SK-N-SH (cell line): ENCODE results near the gene STRADA. TPM values are rescaled to one million over a fixed set of nuclear protein-coding genes. Genes with fewer than 3 reads are reported as not detected.
A peak's percentile ranks its signal among the peaks of the same experiment; 100 is the strongest.

Source experiments
- CTCF ChIA-PET: fragments of 300-600, 350-600 bp; formaldehyde crosslinking; extraction: SDS; loops from one replicate; lab custom pipeline; 2021; lab: Yijun Ruan, JAX
- POLR2A ChIA-PET: fragments of 350-600 bp; sonication (Branson Sonifier 250); formaldehyde crosslinking; extraction: SDS; loops from one replicate; lab custom pipeline; 2020; ENCODE audit warnings: antibody characterized with exemption, inconsistent platforms; lab: Yijun Ruan, JAX
- DNase-seq: peaks from one replicate; pipeline ENCODE4 v3.0.0; 2012
- H2AFZ ChIP-seq: fragments of 200-600 bp; sonication (generic); 2 replicates; pipeline ENCODE4 v1.8.1; 2016; ENCODE audit warnings: antibody characterized with exemption, mild to moderate bottlenecking, low read depth
- H3F3A ChIP-seq: fragments of 200-600 bp; sonication (generic); replicated peaks from 2 replicates; pipeline ENCODE3; 2016; ENCODE audit warnings: antibody characterized with exemption, mild to moderate bottlenecking; ENCODE audit not compliant: insufficient read depth
- H3K27ac ChIP-seq, 2 experiments: fragments of 200-500 bp in 1 of 2; fragments of 200-600 bp in 1 of 2; sonication (Bioruptor generic) in 1 of 2; sonication (generic), shearing (Covaris generic) in 1 of 2; 2 replicates each; pipeline versions ENCODE4 v1.5.1 to v1.6.1; 2014 to 2016; ENCODE audit warnings: low read depth in 2 of 2, inconsistent platforms in 1 of 2, low read length in 1 of 2, mild to moderate bottlenecking in 1 of 2, mixed read lengths in 1 of 2
- H3K27me3 ChIP-seq: fragments of 200-600 bp; sonication (generic), shearing (Covaris generic); 2 replicates; pipeline ENCODE4 v1.6.1; 2016; ENCODE audit warnings: mixed run types; ENCODE audit not compliant: insufficient read depth
- H3K36me3 ChIP-seq, 2 experiments: fragments of 200-500 bp in 1 of 2; fragments of 200-600 bp in 1 of 2; sonication (Bioruptor generic) in 1 of 2; sonication (generic) in 1 of 2; replicated peaks in 1 of 2; 2 replicates each; pipeline versions ENCODE3 to v1.5.1; 2014 to 2016; ENCODE audit warnings: low read length in 1 of 2, mild to moderate bottlenecking in 1 of 2; ENCODE audit not compliant: insufficient read depth in 2 of 2, control insufficient read depth in 1 of 2
- H3K4me1 ChIP-seq, 2 experiments: fragments of 200-500 bp in 1 of 2; fragments of 200-600 bp in 1 of 2; sonication (Bioruptor generic) in 1 of 2; sonication (generic), shearing (Covaris generic) in 1 of 2; 2 replicates each; pipeline versions ENCODE4 v1.5.1 to v1.6.1; 2014 to 2016; ENCODE audit warnings: low read depth in 1 of 2, low read length in 1 of 2, mixed run types in 1 of 2; ENCODE audit not compliant: insufficient read depth in 2 of 2, control insufficient read depth in 1 of 2
- H3K4me2 ChIP-seq: fragments of 200-600 bp; sonication (generic), shearing (Covaris generic); 2 replicates; pipeline ENCODE4 v1.6.1; 2017; ENCODE audit warnings: mixed run types
- H3K4me3 ChIP-seq, 2 experiments: fragments of 200-500 bp in 1 of 2; fragments of 200-600 bp in 1 of 2; sonication (Bioruptor generic) in 1 of 2; sonication (generic), shearing (Covaris generic) in 1 of 2; 2 replicates each; pipeline versions ENCODE4 v1.5.1 to v1.8.1; 2014 to 2016; ENCODE audit warnings: low read depth in 2 of 2, inconsistent platforms in 1 of 2, low read length in 1 of 2, mild to moderate bottlenecking in 1 of 2, mixed read lengths in 1 of 2, moderate library complexity in 1 of 2
- H3K79me2 ChIP-seq: fragments of 200-600 bp; sonication (generic); 2 replicates; pipeline ENCODE4 v1.8.1; 2017; ENCODE audit warnings: mild to moderate bottlenecking; ENCODE audit not compliant: insufficient read depth
- H3K9ac ChIP-seq: fragments of 200-600 bp; sonication (generic); 2 replicates; pipeline ENCODE4 v1.6.1; 2017; ENCODE audit warnings: mixed run types
- H3K9me2 ChIP-seq: fragments of 200-600 bp; sonication (generic); 2 replicates; pipeline ENCODE4 v1.6.1; 2017; ENCODE audit warnings: mixed run types
- H3K9me3 ChIP-seq: fragments of 200-600 bp; sonication (generic); 2 replicates; pipeline ENCODE4 v1.6.1; 2017; ENCODE audit warnings: mixed run types, mild to moderate bottlenecking, moderate library complexity
- H4K20me1 ChIP-seq: fragments of 200-600 bp; sonication (generic); 2 replicates; pipeline ENCODE4 v1.6.1; 2017; ENCODE audit warnings: mild to moderate bottlenecking, mixed run types; ENCODE audit not compliant: insufficient read depth
- ELF1 ChIP-seq: IDR thresholded peaks from 2 replicates; pipeline ENCODE4 v1.4.0; 2012
- EZH2phosphoT487 ChIP-seq: fragments of 200-600 bp; sonication (generic); IDR thresholded peaks from 2 replicates; pipeline ENCODE4 v1.6.1; 2017; ENCODE audit warnings: low read depth, mixed run types, mild to moderate bottlenecking, antibody characterized with exemption, moderate library complexity, borderline replicate concordance
- FOXJ3 ChIP-seq: sonication (generic); formaldehyde crosslinking; IDR thresholded peaks from 2 replicates; pipeline ENCODE4 v1.5.1; 2020; ENCODE audit warnings: mild to moderate bottlenecking, missing genetic modification reagents
- FOXM1 ChIP-seq: IDR thresholded peaks from 2 replicates; pipeline ENCODE4 v1.4.0; 2012; ENCODE audit warnings: low read depth, mild to moderate bottlenecking
- GATA2 ChIP-seq: sonication (generic); formaldehyde crosslinking; IDR thresholded peaks from 2 replicates; pipeline ENCODE4 v1.5.0; 2020; ENCODE audit warnings: mild to moderate bottlenecking, missing genetic modification reagents
- MXI1 ChIP-seq: IDR thresholded peaks from 2 replicates; pipeline ENCODE4 v1.6.1; 2012; ENCODE audit warnings: mild to moderate bottlenecking, low read depth, low read length, improper control_type of control experiment
- NFIC ChIP-seq: IDR thresholded peaks from 2 replicates; pipeline ENCODE4 v1.4.0; 2012; ENCODE audit warnings: borderline replicate concordance
- RAD21 ChIP-seq: IDR thresholded peaks from 2 replicates; pipeline ENCODE4 v1.6.1; 2012; ENCODE audit warnings: mild to moderate bottlenecking, low read length
- RXRA ChIP-seq: IDR thresholded peaks from 2 replicates; pipeline ENCODE4 v1.4.0; 2012; ENCODE audit warnings: low read depth, mild to moderate bottlenecking, borderline replicate concordance
- SMC3 ChIP-seq: IDR thresholded peaks from 2 replicates; pipeline ENCODE4 v1.6.1; 2012; ENCODE audit warnings: low read depth, low read length, improper control_type of control experiment
- TAF1 ChIP-seq: IDR thresholded peaks from 2 replicates; pipeline ENCODE4 v1.6.1; 2012; ENCODE audit warnings: low read depth, mild to moderate bottlenecking, low read length, moderate library complexity, borderline replicate concordance
- WGBS: methylation state at CpG from one replicate; pipeline ENCODE4 v1.1.6; 2017; ENCODE audit warnings: low lambda C conversion rate; 5-methylcytosine and 5-hydroxymethylcytosine counted together
- polyA plus RNA-seq, 3 experiments: library from polyadenylated mRNA; depleted of rRNA; stranded (reverse); fragments of >200 nt; gene quantifications; 2 replicates each; pipeline ENCODE4 v1.2.3, GENCODE V29; 2012
- TF ChIP-seq, protein P1 (sequence below): fragments of 200-600 bp; sonication (generic); IDR thresholded peaks from 2 replicates; pipeline ENCODE4 v1.6.1; 2017; ENCODE audit warnings: antibody characterized with exemption, mild to moderate bottlenecking, moderate library complexity
- TF ChIP-seq, protein P2 (sequence below): IDR thresholded peaks from 2 replicates; pipeline ENCODE4 v1.6.1; 2012; ENCODE audit warnings: mild to moderate bottlenecking, low read depth, low read length, moderate library complexity
- TF ChIP-seq, protein P3 (sequence below): fragments of 150-350 bp; IDR thresholded peaks from 2 replicates; pipeline ENCODE4 v1.6.1; 2017; ENCODE audit warnings: antibody characterized with exemption, low read length, low read depth, borderline replicate concordance
- TF ChIP-seq, protein P4 (sequence below): IDR thresholded peaks from 2 replicates; pipeline ENCODE4 v1.4.0; 2012; ENCODE audit warnings: low read depth

The STRADA gene
- polyA plus RNA-seq, 1 of the 3 experiments (the other 2 are of a cell fraction), result 37.3 TPM

DNA sequence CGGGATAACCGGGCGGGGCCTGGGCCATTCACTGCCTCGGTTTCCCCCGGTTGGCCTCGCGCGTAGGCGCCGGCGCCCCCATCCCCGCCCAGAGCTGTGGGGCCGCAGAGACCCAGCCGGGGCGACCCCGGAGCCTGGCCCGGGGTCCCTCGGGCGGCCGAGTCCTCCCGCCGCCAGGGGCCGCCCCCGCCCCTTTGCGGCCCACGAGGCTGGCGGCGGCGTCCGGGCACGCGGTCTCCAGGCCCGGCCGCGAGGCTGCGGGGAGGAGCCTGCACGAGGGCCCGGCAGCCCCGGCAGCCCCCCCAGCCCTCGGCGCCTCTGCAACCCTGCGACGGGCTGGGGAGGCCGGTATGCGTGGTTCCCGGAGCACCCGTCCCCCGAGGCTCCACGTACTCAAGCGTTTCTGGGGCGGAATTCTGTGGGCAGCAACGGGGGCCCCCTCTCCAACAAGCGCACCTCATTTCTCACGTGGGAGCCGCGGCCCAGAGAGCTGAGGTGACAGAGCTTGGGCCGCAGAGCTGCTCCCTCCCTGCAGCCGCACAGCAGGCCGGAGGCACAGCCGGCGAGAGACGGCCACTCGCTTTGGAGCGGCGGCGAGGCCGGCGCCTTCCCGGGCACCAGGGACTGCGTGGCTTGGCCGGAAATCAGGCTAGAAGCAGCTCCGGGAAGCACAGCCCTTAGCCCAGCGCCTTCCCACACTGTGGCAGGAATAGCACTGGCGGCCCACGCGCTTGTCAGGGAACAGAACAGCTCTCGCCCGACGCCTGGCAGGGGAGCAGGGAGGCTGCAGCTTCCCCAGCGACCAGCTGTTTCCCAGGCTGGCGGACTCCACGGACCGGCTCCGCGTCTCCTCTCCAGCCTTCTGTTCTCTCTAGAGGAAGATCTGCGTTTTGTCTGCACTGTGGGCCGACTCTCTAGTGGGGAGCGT is 40.8 kb downstream of the STRADA start:
- H4K20me1 ChIP-seq, result peaks cover 11% of the 10 kb centered on the region
- ChIA-PET POLR2A (interaction anchor here (0.6 to 2.2 kb wide), 11 partner anchors 9 to 275 kb away, joined by 3 to 10 read pairs (median 4); partner anchors contain the start of genes CCDC47, DDX42 and MAP3K3), CTCF (interaction anchor here (0.6 to 2.4 kb wide), 21 partner anchors 10 to 275 kb away, joined by 3 to 14 read pairs (median 4); partner anchors contain the start of gene MAP3K3)
- H3K27me3 ChIP-seq, result no peaks in the 10 kb centered on the region
- TF ChIP-seq NFIC (no peak), RXRA (no peak), EZH2phosphoT487 (no peak), SMC3 (no peak), RAD21 (peak; percentile 6; the same call in 1 of the 2 replicates), FOXM1 (no peak), MXI1 (peak; percentile 52), TAF1 (no peak), FOXJ3 (no peak), ELF1 (no peak), GATA2 (CRISPR knock-in tag) (no peak)
- TF ChIP-seq, protein P1, sequence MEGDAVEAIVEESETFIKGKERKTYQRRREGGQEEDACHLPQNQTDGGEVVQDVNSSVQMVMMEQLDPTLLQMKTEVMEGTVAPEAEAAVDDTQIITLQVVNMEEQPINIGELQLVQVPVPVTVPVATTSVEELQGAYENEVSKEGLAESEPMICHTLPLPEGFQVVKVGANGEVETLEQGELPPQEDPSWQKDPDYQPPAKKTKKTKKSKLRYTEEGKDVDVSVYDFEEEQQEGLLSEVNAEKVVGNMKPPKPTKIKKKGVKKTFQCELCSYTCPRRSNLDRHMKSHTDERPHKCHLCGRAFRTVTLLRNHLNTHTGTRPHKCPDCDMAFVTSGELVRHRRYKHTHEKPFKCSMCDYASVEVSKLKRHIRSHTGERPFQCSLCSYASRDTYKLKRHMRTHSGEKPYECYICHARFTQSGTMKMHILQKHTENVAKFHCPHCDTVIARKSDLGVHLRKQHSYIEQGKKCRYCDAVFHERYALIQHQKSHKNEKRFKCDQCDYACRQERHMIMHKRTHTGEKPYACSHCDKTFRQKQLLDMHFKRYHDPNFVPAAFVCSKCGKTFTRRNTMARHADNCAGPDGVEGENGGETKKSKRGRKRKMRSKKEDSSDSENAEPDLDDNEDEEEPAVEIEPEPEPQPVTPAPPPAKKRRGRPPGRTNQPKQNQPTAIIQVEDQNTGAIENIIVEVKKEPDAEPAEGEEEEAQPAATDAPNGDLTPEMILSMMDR, result peak; percentile 23
- TF ChIP-seq, protein P2, sequence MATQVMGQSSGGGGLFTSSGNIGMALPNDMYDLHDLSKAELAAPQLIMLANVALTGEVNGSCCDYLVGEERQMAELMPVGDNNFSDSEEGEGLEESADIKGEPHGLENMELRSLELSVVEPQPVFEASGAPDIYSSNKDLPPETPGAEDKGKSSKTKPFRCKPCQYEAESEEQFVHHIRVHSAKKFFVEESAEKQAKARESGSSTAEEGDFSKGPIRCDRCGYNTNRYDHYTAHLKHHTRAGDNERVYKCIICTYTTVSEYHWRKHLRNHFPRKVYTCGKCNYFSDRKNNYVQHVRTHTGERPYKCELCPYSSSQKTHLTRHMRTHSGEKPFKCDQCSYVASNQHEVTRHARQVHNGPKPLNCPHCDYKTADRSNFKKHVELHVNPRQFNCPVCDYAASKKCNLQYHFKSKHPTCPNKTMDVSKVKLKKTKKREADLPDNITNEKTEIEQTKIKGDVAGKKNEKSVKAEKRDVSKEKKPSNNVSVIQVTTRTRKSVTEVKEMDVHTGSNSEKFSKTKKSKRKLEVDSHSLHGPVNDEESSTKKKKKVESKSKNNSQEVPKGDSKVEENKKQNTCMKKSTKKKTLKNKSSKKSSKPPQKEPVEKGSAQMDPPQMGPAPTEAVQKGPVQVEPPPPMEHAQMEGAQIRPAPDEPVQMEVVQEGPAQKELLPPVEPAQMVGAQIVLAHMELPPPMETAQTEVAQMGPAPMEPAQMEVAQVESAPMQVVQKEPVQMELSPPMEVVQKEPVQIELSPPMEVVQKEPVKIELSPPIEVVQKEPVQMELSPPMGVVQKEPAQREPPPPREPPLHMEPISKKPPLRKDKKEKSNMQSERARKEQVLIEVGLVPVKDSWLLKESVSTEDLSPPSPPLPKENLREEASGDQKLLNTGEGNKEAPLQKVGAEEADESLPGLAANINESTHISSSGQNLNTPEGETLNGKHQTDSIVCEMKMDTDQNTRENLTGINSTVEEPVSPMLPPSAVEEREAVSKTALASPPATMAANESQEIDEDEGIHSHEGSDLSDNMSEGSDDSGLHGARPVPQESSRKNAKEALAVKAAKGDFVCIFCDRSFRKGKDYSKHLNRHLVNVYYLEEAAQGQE, result 0 out of 2 replicates have a peak, but pooled peaks have one; percentile 24
- TF ChIP-seq, protein P3, sequence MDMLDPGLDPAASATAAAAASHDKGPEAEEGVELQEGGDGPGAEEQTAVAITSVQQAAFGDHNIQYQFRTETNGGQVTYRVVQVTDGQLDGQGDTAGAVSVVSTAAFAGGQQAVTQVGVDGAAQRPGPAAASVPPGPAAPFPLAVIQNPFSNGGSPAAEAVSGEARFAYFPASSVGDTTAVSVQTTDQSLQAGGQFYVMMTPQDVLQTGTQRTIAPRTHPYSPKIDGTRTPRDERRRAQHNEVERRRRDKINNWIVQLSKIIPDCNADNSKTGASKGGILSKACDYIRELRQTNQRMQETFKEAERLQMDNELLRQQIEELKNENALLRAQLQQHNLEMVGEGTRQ, result no peak
- TF ChIP-seq, protein P4, sequence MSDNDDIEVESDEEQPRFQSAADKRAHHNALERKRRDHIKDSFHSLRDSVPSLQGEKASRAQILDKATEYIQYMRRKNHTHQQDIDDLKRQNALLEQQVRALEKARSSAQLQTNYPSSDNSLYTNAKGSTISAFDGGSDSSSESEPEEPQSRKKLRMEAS, result peak; percentile 89; the same call in 1 of the 2 replicates
- peak overlapping the region; percentile 85 for H3K9ac ChIP-seq
- peak; percentile 97 for DNase-seq
- no peaks in the 10 kb centered on the region for H3K9me3 ChIP-seq
- peak overlapping the region; percentile 99 for H3K4me2 ChIP-seq
- peak overlapping the region; percentile 64 to 98 for H3K27ac ChIP-seq
- WGBS, result 65% methylated on average over 60 of the region's 88 CpGs
- no peaks in the 10 kb centered on the region for H3K9me2 ChIP-seq
- H2AFZ ChIP-seq, result peak overlapping the region; percentile 85; the same call in 1 of the 2 replicates
- H3K4me3 ChIP-seq, result peak overlapping the region; percentile 84 to 89
- peaks cover 9 to 68% of the 10 kb centered on the region in 2 experiments; a peak in 3 of 4 replicates for H3K4me1 ChIP-seq
- peaks cover 25% of the 10 kb centered on the region for H3K79me2 ChIP-seq
- H3K36me3 ChIP-seq, result peaks cover 12 to 40% of the 10 kb centered on the region in 2 experiments
- peaks cover 36% of the 10 kb centered on the region for H3F3A ChIP-seq
